GM23338 (cell line): ENCODE data around the gene IL12RB1. TPM values are rescaled to one million over a fixed set of nuclear protein-coding genes. Genes with fewer than 3 reads are reported as not detected.

Experiments
- ATAC-seq: fragments of 200-7000 bp; cut with Tn5 transposase; 3 replicates; pipeline ENCODE4 v1.9.1; 2020
- DNase-seq: peaks from one replicate; pipeline ENCODE4 v3.0.0-alpha.2; 2015; ENCODE audit warnings: low spot score
- H2AFZ ChIP-seq: fragments of 200-600 bp; sonication (generic); 2 replicates; pipeline ENCODE4 v1.8.0; 2016; ENCODE audit warnings: antibody characterized with exemption, mild to moderate bottlenecking, moderate library complexity
- H3F3A ChIP-seq: fragments of 200-600 bp; sonication (generic); replicated peaks from 2 replicates; pipeline ENCODE4 v1.8.0; 2017; ENCODE audit warnings: antibody characterized with exemption, mixed run types, low read depth
- H3K27ac ChIP-seq: fragments of 200-600 bp; sonication (generic); 2 replicates; pipeline ENCODE4 v1.6.1; 2016; ENCODE audit warnings: low read depth
- H3K27me3 ChIP-seq: fragments of 200-600 bp; sonication (generic); 2 replicates; pipeline ENCODE4 v1.8.0; 2016; ENCODE audit warnings: mild to moderate bottlenecking, mixed run types, moderate library complexity; ENCODE audit not compliant: insufficient read depth
- H3K36me3 ChIP-seq: fragments of 200-600 bp; sonication (generic); 2 replicates; pipeline ENCODE4 v1.8.0; 2016; ENCODE audit warnings: mild to moderate bottlenecking; ENCODE audit not compliant: insufficient read depth
- H3K4me1 ChIP-seq: fragments of 200-600 bp; sonication (generic); 2 replicates; pipeline ENCODE4 v1.8.0; 2016; ENCODE audit warnings: mild to moderate bottlenecking, moderate library complexity; ENCODE audit not compliant: insufficient read depth
- H3K4me2 ChIP-seq: fragments of 200-600 bp; sonication (generic); 2 replicates; pipeline ENCODE4 v1.7.1; 2017; ENCODE audit warnings: mixed run types
- H3K4me3 ChIP-seq: fragments of 200-600 bp; sonication (generic); 2 replicates; pipeline ENCODE4 v1.6.1; 2016; ENCODE audit warnings: mixed run types
- H3K79me2 ChIP-seq: fragments of 200-600 bp; sonication (generic); replicated peaks from 2 replicates; pipeline ENCODE4 v1.8.0; 2017; ENCODE audit warnings: mild to moderate bottlenecking; ENCODE audit not compliant: insufficient read depth
- H3K9me2 ChIP-seq: fragments of 200-600 bp; sonication (generic); 2 replicates; pipeline ENCODE4 v1.8.0; 2017; ENCODE audit not compliant: insufficient read depth
- H4K20me1 ChIP-seq: fragments of 200-600 bp; sonication (generic); replicated peaks from 2 replicates; pipeline ENCODE4 v1.8.0; 2017; ENCODE audit warnings: mild to moderate bottlenecking; ENCODE audit not compliant: insufficient read depth
- H3K27ac Mint-ChIP-seq: 2 replicates; pipeline ENCODE4 v1.8.0; 2020; ENCODE audit warnings: inconsistent platforms, mild to moderate bottlenecking, moderate library complexity, mixed read lengths
- H3K27me3 Mint-ChIP-seq: 3 replicates; pipeline ENCODE4 v1.8.0; 2022; ENCODE audit warnings: low read depth, mild to moderate bottlenecking, moderate library complexity, mixed read lengths, inconsistent platforms; ENCODE audit not compliant: insufficient read depth, poor library complexity
- H3K36me3 Mint-ChIP-seq: 3 replicates; pipeline ENCODE4 v1.8.0; 2021; ENCODE audit warnings: low read depth, mild to moderate bottlenecking, inconsistent platforms, moderate library complexity, mixed read lengths
- H3K4me1 Mint-ChIP-seq: 3 replicates; pipeline ENCODE4 v1.8.0; 2020; ENCODE audit warnings: mild to moderate bottlenecking, inconsistent platforms, mixed read lengths
- H3K4me3 Mint-ChIP-seq: 3 replicates; pipeline ENCODE4 v1.8.0; 2021; ENCODE audit warnings: moderate library complexity, mild to moderate bottlenecking, inconsistent platforms, mixed read lengths
- H3K9me3 Mint-ChIP-seq: 3 replicates; pipeline ENCODE4 v1.8.0; 2020; ENCODE audit warnings: moderate library complexity, mild to moderate bottlenecking, inconsistent platforms, mixed read lengths
- CREB1 ChIP-seq: fragments of 250-450 bp; sonication (Bioruptor Pico); IDR thresholded peaks from 2 replicates; pipeline ENCODE4 v1.5.0; 2020; ENCODE audit warnings: low read depth, mild to moderate bottlenecking, moderate library complexity
- ETS1 ChIP-seq: IDR thresholded peaks from 2 replicates; pipeline ENCODE4 v1.6.1; 2016; ENCODE audit warnings: antibody characterized with exemption
- EZH2 ChIP-seq: fragments of 200-600 bp; sonication (generic); IDR thresholded peaks from one replicate; pipeline ENCODE4 v1.8.0; 2017; ENCODE audit warnings: antibody characterized with exemption, mild to moderate bottlenecking, low read depth; ENCODE audit not compliant: unreplicated experiment
- EZH2phosphoT487 ChIP-seq: fragments of 200-600 bp; sonication (generic); IDR thresholded peaks from one replicate; pipeline ENCODE4 v1.8.1; 2018; ENCODE audit warnings: antibody characterized with exemption; ENCODE audit not compliant: unreplicated experiment
- JUNB ChIP-seq: IDR thresholded peaks from one replicate; pipeline ENCODE4 v1.6.1; 2016; ENCODE audit warnings: antibody characterized with exemption; ENCODE audit not compliant: unreplicated experiment
- NANOG ChIP-seq: IDR thresholded peaks from 2 replicates; pipeline ENCODE4 v1.6.1; 2016; ENCODE audit warnings: antibody characterized with exemption, borderline replicate concordance
- POLR2AphosphoS5 ChIP-seq: IDR thresholded peaks from 2 replicates; pipeline ENCODE4 v1.6.1; 2016; ENCODE audit warnings: antibody characterized with exemption, low read depth
- STAT1 ChIP-seq: IDR thresholded peaks from one replicate; pipeline ENCODE4 v1.6.1; 2016; ENCODE audit warnings: antibody characterized with exemption; ENCODE audit not compliant: unreplicated experiment
- ZNF114 ChIP-seq: fragments of 250-450 bp; sonication (Bioruptor Pico); IDR thresholded peaks from 2 replicates; pipeline ENCODE4 v1.5.0; 2020; ENCODE audit warnings: mild to moderate bottlenecking, moderate library complexity
- ZNF331 ChIP-seq: fragments of 250-450 bp; sonication (Bioruptor Pico); IDR thresholded peaks from 2 replicates; pipeline ENCODE4 v1.5.0; 2020; ENCODE audit warnings: low read depth, mild to moderate bottlenecking, moderate library complexity
- ZNF462 ChIP-seq: fragments of 250-450 bp; sonication (Bioruptor Pico); IDR thresholded peaks from 2 replicates; pipeline ENCODE4 v1.5.0; 2020; ENCODE audit warnings: mild to moderate bottlenecking, moderate library complexity
- polyA plus RNA-seq: library from polyadenylated mRNA; unstranded; fragments of >200 nt; fragmentation: Nextera tagmentation; extraction: Ambion mirVana; gene quantifications from 2 replicates; pipeline ENCODE4 v1.2.1, GENCODE V29; 2016
- total RNA-seq: library from RNA; depleted of rRNA; stranded (reverse); fragments of >200 nt; shearing (Covaris generic); gene quantifications from 2 replicates; pipeline ENCODE4 v1.2.3, GENCODE V29; 2014
- TF ChIP-seq, protein P1 (sequence below): IDR thresholded peaks from one replicate; pipeline ENCODE4 v1.6.1; 2018; ENCODE audit warnings: antibody characterized with exemption; ENCODE audit not compliant: unreplicated experiment
- TF ChIP-seq, protein P2 (sequence below), 2 experiments: fragments of 200-600 bp in 1 of 2; sonication (generic) in 1 of 2; conservative IDR thresholded peaks; 2 replicates each; pipeline versions ENCODE4 v1.5.1 to v1.6.1; 2016 to 2017; ENCODE audit warnings: antibody characterized with exemption in 2 of 2, low read depth in 2 of 2, mild to moderate bottlenecking in 2 of 2, moderate library complexity in 1 of 2

IL12RB1 gene
- total and polyA plus RNA-seq, 2 experiments from 2014 or later: not detected

DNA sequence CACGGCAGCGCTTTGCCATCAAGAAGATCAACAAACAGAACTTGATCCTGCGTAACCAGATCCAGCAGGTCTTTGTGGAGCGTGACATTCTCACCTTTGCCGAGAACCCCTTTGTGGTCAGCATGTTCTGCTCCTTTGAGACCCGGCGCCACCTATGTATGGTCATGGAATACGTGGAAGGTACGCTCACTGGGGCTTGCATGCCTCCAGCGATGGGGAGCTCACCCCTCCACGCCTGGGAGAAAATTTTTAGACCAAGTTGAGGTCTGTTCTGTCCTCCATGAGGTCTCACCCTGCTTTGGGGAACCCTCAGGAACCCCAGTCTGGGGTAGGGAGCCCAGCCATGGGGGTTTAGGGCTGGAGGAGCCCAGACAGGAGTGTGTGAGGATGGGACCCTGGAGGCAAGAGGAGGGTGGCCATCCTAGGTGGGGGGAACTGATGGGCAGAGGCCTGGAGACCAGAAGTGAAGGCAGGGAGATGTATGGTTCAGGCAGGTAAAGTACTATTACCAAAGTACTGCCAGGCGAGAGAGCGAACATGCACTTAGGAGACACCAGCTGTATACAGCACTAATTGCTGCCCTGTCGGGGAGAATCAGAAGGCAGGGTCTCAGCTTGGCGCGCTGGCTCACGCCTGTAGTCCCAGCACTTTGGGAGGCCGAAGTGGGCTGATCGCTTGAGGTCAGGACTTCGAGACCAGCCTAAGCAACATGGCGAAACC is 43.9 kb upstream of the IL12RB1 start:
- peaks cover 3% of the 10 kb centered on the region; the same call in 1 of the 3 replicates for H3K9me3 Mint-ChIP-seq
- Histone ChIP-seq H4K20me1 (peaks cover 11% of the 10 kb centered on the region; the same call in 1 of the 2 replicates), H3K27me3 (no peaks in the 10 kb centered on the region), H3K79me2 (no peaks in the 10 kb centered on the region), H3K4me1 (no peaks in the 10 kb centered on the region), H3K36me3 (no peaks in the 10 kb centered on the region; the same call in 1 of the 2 replicates), H3K4me2 (no peak overlapping the region), H3K9me2 (no peaks in the 10 kb centered on the region), H2AFZ (no peak overlapping the region), H3K27ac (no peak overlapping the region), H3F3A (no peaks in the 10 kb centered on the region), H3K4me3 (no peak overlapping the region)
- no peak overlapping the region for H3K27ac Mint-ChIP-seq
- no peak for DNase-seq
- peaks cover 25% of the 10 kb centered on the region for H3K36me3 Mint-ChIP-seq
- peaks cover 6% of the 10 kb centered on the region for H3K27me3 Mint-ChIP-seq
- no peak for TF ChIP-seq EZH2phosphoT487
- TF ChIP-seq, protein P1, sequence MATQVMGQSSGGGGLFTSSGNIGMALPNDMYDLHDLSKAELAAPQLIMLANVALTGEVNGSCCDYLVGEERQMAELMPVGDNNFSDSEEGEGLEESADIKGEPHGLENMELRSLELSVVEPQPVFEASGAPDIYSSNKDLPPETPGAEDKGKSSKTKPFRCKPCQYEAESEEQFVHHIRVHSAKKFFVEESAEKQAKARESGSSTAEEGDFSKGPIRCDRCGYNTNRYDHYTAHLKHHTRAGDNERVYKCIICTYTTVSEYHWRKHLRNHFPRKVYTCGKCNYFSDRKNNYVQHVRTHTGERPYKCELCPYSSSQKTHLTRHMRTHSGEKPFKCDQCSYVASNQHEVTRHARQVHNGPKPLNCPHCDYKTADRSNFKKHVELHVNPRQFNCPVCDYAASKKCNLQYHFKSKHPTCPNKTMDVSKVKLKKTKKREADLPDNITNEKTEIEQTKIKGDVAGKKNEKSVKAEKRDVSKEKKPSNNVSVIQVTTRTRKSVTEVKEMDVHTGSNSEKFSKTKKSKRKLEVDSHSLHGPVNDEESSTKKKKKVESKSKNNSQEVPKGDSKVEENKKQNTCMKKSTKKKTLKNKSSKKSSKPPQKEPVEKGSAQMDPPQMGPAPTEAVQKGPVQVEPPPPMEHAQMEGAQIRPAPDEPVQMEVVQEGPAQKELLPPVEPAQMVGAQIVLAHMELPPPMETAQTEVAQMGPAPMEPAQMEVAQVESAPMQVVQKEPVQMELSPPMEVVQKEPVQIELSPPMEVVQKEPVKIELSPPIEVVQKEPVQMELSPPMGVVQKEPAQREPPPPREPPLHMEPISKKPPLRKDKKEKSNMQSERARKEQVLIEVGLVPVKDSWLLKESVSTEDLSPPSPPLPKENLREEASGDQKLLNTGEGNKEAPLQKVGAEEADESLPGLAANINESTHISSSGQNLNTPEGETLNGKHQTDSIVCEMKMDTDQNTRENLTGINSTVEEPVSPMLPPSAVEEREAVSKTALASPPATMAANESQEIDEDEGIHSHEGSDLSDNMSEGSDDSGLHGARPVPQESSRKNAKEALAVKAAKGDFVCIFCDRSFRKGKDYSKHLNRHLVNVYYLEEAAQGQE: no peak
- no peak for TF ChIP-seq STAT1
- TF ChIP-seq JUNB: no peak
- TF ChIP-seq NANOG: no peak
- no peak for TF ChIP-seq CREB1 (CRISPR knock-in tag)
- TF ChIP-seq, protein P2, sequence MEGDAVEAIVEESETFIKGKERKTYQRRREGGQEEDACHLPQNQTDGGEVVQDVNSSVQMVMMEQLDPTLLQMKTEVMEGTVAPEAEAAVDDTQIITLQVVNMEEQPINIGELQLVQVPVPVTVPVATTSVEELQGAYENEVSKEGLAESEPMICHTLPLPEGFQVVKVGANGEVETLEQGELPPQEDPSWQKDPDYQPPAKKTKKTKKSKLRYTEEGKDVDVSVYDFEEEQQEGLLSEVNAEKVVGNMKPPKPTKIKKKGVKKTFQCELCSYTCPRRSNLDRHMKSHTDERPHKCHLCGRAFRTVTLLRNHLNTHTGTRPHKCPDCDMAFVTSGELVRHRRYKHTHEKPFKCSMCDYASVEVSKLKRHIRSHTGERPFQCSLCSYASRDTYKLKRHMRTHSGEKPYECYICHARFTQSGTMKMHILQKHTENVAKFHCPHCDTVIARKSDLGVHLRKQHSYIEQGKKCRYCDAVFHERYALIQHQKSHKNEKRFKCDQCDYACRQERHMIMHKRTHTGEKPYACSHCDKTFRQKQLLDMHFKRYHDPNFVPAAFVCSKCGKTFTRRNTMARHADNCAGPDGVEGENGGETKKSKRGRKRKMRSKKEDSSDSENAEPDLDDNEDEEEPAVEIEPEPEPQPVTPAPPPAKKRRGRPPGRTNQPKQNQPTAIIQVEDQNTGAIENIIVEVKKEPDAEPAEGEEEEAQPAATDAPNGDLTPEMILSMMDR (conservative IDR thresholded peaks at IDR 0.05; ENCODE audit: low read depth in 2 of 2): no peak
- no peak for TF ChIP-seq POLR2AphosphoS5
- no peak for TF ChIP-seq ZNF331 (CRISPR knock-in tag)
- no peak for TF ChIP-seq ZNF114
- no peak for TF ChIP-seq ETS1
- TF ChIP-seq EZH2: no peak
- TF ChIP-seq ZNF462 (CRISPR knock-in tag): no peak
- no peak overlapping the region for H3K4me3 Mint-ChIP-seq
- H3K4me1 Mint-ChIP-seq: no peaks in the 10 kb centered on the region
- ATAC-seq: no peak
